IPS-11a (cell line): ENCODE data around the gene CNBP.

Source experiments
- H3K4me3 ChIP-seq: one replicate; pipeline ENCODE4 v1.5.1; 2013; ENCODE audit warnings: low read depth, low read length, control low read depth

Gene CNBP

GRCh38 chr3:129132097-129132866, 51.4 kb downstream of the CNBP start:
- H3K4me3 ChIP-seq, result no peak overlapping the region

- H3K4me3 ChIP-seq, result no peak overlapping the region
These were observed 52.1 kb downstream of the CNBP start for GRCh38 chr3:129131465-129132088.

GRCh38 chr3:129130291-129130813, 53.3 kb downstream of the CNBP start:
- H3K4me3 ChIP-seq, result no peak overlapping the region

GRCh38 chr3:129128357-129129155, 55.1 kb downstream of the CNBP start:
- H3K4me3 ChIP-seq, result no peak overlapping the region

GRCh38 chr3:129126726-129127280, 56.9 kb downstream of the CNBP start:
- no peak overlapping the region for H3K4me3 ChIP-seq

GRCh38 chr3:129123314-129124060, 60.2 kb downstream of the CNBP start:
- H3K4me3 ChIP-seq, result no peak overlapping the region

- peak overlapping the region; percentile 63 for H3K4me3 ChIP-seq
These were observed 61.2 kb downstream of the CNBP start for GRCh38 chr3:129122412-129123011.

- H3K4me3 ChIP-seq, result peak within 1 kb of the TSS; percentile 72
These were observed 61.8 kb downstream of the CNBP start, which contains the start of gene RAB43 for GRCh38 chr3:129121792-129122411. RAB43 (minus strand) TSS chr3:129121804; CDS start chr3:129121489, 315 bp downstream.

- H3K4me3 ChIP-seq, result peak overlapping the region; percentile 72
These were observed 62.5 kb downstream of the CNBP start for GRCh38 chr3:129121016-129121791.

GRCh38 chr3:129120254-129121004, 63.3 kb downstream of the CNBP start:
- peak overlapping the region; percentile 72 for H3K4me3 ChIP-seq

GRCh38 chr3:129119365-129120100, 64.2 kb downstream of the CNBP start:
- H3K4me3 ChIP-seq, result peak overlapping the region; percentile 72

- no peak overlapping the region for H3K4me3 ChIP-seq
These were observed 65.0 kb downstream of the CNBP start for GRCh38 chr3:129118745-129119144.
